ENCODE measurements around the gene SNX12. TPM values are rescaled to one million over a fixed set of nuclear protein-coding genes. Genes with fewer than 3 reads are reported as not detected.

The SNX12 gene
- total RNA-seq, 1 experiment from 2014 or later: 69.4 TPM

DNA sequence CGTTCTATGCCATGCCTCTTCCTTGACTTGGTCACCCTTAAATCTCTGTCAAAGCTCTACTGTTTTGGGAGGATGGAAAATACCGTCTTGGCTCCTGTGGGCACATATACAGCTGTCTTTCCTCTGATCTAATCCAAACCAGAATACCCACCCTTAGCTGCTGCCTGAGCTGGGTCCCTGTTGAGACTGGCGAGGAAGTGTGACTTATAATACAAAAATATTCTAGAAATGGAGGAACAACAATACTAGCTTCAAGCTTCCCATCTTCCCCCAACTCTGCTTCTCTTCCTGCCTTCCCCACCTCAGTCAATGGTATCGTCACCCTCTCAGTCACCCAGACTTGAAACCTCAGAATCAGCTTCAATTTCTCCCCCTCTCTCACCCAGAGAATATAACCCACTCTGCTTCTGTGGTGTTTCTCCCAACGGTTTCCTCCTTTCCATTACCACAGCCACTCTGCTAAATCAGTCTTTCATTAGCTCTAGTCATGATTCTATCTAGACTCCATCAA, 43.8 kb upstream of the SNX12 start (continued):
- TF ChIP-seq ZNF281 (CRISPR knock-in tag; IDR thresholded peaks at IDR 0.05): no peak
- TF ChIP-seq CBFB (CRISPR knock-in tag; IDR thresholded peaks at IDR 0.05; ENCODE audit: low read depth): no peak
- no peak for TF ChIP-seq USF2 (CRISPR knock-in tag; IDR thresholded peaks at IDR 0.05)
- no peak for TF ChIP-seq ERG (CRISPR knock-in tag; IDR thresholded peaks at IDR 0.05)
- TF ChIP-seq MAX (CRISPR knock-in tag; IDR thresholded peaks at IDR 0.05): no peak
- no peak for TF ChIP-seq CTCF (IDR thresholded peaks at IDR 0.05)
- no peak for TF ChIP-seq ETV6 (CRISPR knock-in tag; IDR thresholded peaks at IDR 0.05)
- TF ChIP-seq, protein P1, sequence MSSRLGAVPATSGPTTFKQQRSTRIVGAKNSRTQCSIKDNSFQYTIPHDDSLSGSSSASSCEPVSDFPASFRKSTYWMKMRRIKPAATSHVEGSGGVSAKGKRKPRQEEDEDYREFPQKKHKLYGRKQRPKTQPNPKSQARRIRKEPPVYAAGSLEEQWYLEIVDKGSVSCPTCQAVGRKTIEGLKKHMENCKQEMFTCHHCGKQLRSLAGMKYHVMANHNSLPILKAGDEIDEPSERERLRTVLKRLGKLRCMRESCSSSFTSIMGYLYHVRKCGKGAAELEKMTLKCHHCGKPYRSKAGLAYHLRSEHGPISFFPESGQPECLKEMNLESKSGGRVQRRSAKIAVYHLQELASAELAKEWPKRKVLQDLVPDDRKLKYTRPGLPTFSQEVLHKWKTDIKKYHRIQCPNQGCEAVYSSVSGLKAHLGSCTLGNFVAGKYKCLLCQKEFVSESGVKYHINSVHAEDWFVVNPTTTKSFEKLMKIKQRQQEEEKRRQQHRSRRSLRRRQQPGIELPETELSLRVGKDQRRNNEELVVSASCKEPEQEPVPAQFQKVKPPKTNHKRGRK (CRISPR knock-in tag; IDR thresholded peaks at IDR 0.05; ENCODE audit: borderline replicate concordance): no peak
- TF ChIP-seq FOXK1 (CRISPR knock-in tag; IDR thresholded peaks at IDR 0.05): no peak
- no peak for TF ChIP-seq NFYB (CRISPR knock-in tag; conservative IDR thresholded peaks at IDR 0.05; ENCODE audit: low read depth)
- TF ChIP-seq, protein P2, sequence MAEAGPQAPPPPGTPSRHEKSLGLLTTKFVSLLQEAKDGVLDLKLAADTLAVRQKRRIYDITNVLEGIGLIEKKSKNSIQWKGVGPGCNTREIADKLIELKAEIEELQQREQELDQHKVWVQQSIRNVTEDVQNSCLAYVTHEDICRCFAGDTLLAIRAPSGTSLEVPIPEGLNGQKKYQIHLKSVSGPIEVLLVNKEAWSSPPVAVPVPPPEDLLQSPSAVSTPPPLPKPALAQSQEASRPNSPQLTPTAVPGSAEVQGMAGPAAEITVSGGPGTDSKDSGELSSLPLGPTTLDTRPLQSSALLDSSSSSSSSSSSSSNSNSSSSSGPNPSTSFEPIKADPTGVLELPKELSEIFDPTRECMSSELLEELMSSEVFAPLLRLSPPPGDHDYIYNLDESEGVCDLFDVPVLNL (CRISPR knock-in tag; IDR thresholded peaks at IDR 0.05; ENCODE audit: borderline replicate concordance, low read depth): no peak

DNA sequence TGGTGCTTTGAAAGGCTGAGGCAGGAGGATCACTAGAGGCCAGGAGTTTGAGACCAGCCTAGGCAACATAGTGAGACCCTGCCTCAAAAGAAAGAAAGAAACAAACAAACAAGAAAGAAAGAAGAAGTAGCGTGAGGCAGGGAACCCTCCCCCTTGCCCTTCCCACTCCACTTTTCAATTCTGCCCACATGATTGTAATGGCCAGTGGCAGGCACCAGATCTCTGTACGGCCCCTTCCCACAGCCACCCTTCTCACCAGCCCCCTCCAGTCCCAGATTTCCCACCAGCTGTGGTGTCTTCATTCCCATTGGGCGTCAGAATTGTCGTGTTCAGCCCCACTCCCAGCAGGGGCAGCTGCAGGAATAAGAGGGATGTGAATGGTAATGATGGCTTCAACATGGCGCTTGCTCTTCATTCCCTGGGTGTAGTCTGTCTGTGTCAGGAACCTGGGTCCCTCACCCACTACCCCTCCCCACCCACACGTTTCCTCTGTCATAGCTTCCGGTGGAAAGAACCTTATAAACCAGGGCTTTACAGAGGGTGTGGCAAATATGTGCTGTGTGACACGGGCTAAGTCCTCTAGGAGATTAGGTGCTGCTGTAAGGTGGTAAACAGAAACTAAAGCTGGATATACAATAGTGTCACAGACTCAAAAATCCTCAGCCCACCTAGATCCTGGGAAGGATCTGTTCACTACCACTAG, 43.2 kb upstream of the SNX12 start, which contains the start of gene IL2RG:
Gene IL2RG (minus strand): TSS at position 437 of the 703 bp plus-strand sequence. CDS start 38 bp downstream, at position 399.
- no peak for TF ChIP-seq USF1 (CRISPR knock-in tag; IDR thresholded peaks at IDR 0.05)
- H3K36me3 Mint-ChIP-seq: no peaks in the 10 kb centered on the region

More for the DNA sequence above, 43.2 kb upstream of the SNX12 start, which contains the start of gene IL2RG:
- ATAC-seq (no peak), DNase-seq (ENCODE audit: low spot score) (no peak)
- H3K27ac Mint-ChIP-seq: no peak within 1 kb of the TSS
- no peak within 1 kb of the TSS for H3K4me3 Mint-ChIP-seq
- peaks cover 71% of the 10 kb centered on the region for H3K27me3 Mint-ChIP-seq (ENCODE audit: low read depth)
- no peaks in the 10 kb centered on the region for H3K9me3 Mint-ChIP-seq
- H3K4me1 Mint-ChIP-seq: peaks cover 23% of the 10 kb centered on the region
- ChIA-PET CTCF (interaction anchor here (1.1 kb wide), 1 partner anchor 9 kb away, joined by 4 read pairs; no protein-coding TSS in a partner anchor), POLR2A (no interaction called here)
